ENCODE measurements around the gene MYCN. TPM values are rescaled to one million over a fixed set of nuclear protein-coding genes. Genes with fewer than 3 reads are reported as not detected.

The MYCN gene
- total RNA-seq, 1 experiment from 2014 or later: not detected

GRCh38 chr2:15991231-15991630 is 50.9 kb downstream of the MYCN start:
- no peaks in the 10 kb centered on the region for H3K4me1 ChIP-seq (ENCODE audit: insufficient read depth, low read length)
- DNase-seq: no peak
- H2AFZ ChIP-seq (ENCODE audit: low read length): no peak overlapping the region
- intact Hi-C loops (cut with micrococcal nuclease): no loop called here
- no peak overlapping the region for H3K4me3 ChIP-seq (ENCODE audit: low read length)
- H3K27ac ChIP-seq (ENCODE audit: low read length): no peak overlapping the region
- CTCF ChIA-PET: no interaction called here
- no peak for ATAC-seq
- H4K20me1 ChIP-seq (ENCODE audit: low read length): no peaks in the 10 kb centered on the region
- H3K9me3 ChIP-seq (ENCODE audit: low read length): no peaks in the 10 kb centered on the region
- H3K79me2 ChIP-seq (ENCODE audit: low read length): no peaks in the 10 kb centered on the region
- H3K27me3 ChIP-seq (ENCODE audit: low read length): 0 out of 2 replicates have a peak, but pooled peaks cover 9% of the 10 kb centered on the region
- H3K9me2 ChIP-seq (replicated peaks; ENCODE audit: low read length): no peaks in the 10 kb centered on the region
- H3K36me3 ChIP-seq (ENCODE audit: low read depth, low read length): no peaks in the 10 kb centered on the region
- H3K9ac ChIP-seq (ENCODE audit: low read length): no peak overlapping the region
- BruUV-seq (replicated peaks): no TSS peak
- H3F3A ChIP-seq (ENCODE audit: low read length, unreplicated experiment): no peaks in the 10 kb centered on the region
- POLR2A ChIA-PET (ENCODE audit: unreplicated experiment): no interaction called here
- no peak for TF ChIP-seq EZH2phosphoT487 (IDR thresholded peaks at IDR 0.05; ENCODE audit: borderline replicate concordance, low read length)
- no peak for TF ChIP-seq CTCF (conservative IDR thresholded peaks at IDR 0.05; ENCODE audit: low read depth, low read length)
- no peak for TF ChIP-seq EZH2 (IDR thresholded peaks at IDR 0.05; ENCODE audit: low read length, unreplicated experiment)
- H3K4me2 ChIP-seq (ENCODE audit: low read length): no peak overlapping the region

GRCh38 chr2:15992457-15993231 is 52.3 kb downstream of the MYCN start:
- no TSS peak for BruUV-seq (replicated peaks)
- H3K79me2 ChIP-seq (ENCODE audit: low read length): no peaks in the 10 kb centered on the region
- POLR2A ChIA-PET (ENCODE audit: unreplicated experiment): no interaction called here

More at GRCh38 chr2:15992457-15993231, 52.3 kb downstream of the MYCN start:
- H3K27ac ChIP-seq (ENCODE audit: low read length): no peak overlapping the region
- CTCF ChIA-PET: no interaction called here
- no peak overlapping the region for H2AFZ ChIP-seq (ENCODE audit: low read length)
- no peak overlapping the region for H3K4me3 ChIP-seq (ENCODE audit: low read length)
- H3F3A ChIP-seq (ENCODE audit: low read length, unreplicated experiment): no peaks in the 10 kb centered on the region
- no peak for TF ChIP-seq EZH2 (IDR thresholded peaks at IDR 0.05; ENCODE audit: low read length, unreplicated experiment)
- no peak for TF ChIP-seq CTCF (conservative IDR thresholded peaks at IDR 0.05; ENCODE audit: low read depth, low read length)
- H3K9ac ChIP-seq (ENCODE audit: low read length): no peak overlapping the region
- no peak overlapping the region for H3K4me2 ChIP-seq (ENCODE audit: low read length)
- no peaks in the 10 kb centered on the region for H3K9me3 ChIP-seq (ENCODE audit: low read length)
- no peaks in the 10 kb centered on the region for H3K9me2 ChIP-seq (replicated peaks; ENCODE audit: low read length)
- ATAC-seq (no peak), DNase-seq (no peak)
- no peaks in the 10 kb centered on the region for H3K4me1 ChIP-seq (ENCODE audit: insufficient read depth, low read length)
- intact Hi-C loops (cut with micrococcal nuclease): no loop called here
- no peaks in the 10 kb centered on the region for H3K36me3 ChIP-seq (ENCODE audit: low read depth, low read length)
- H4K20me1 ChIP-seq (ENCODE audit: low read length): no peaks in the 10 kb centered on the region
- peaks cover 18% of the 10 kb centered on the region; the same call in 1 of the 2 replicates for H3K27me3 ChIP-seq (ENCODE audit: low read length)

Measured in PC-3 (cell line).